GM12874 (cell line): ENCODE data around the gene THRA.

ENCODE experiments used
- TF ChIP-seq, protein P1 (sequence below): IDR thresholded peaks from 2 replicates; pipeline ENCODE4 v1.5.1; 2011; ENCODE audit warnings: low read depth, mild to moderate bottlenecking, control low read depth, low read length, moderate library complexity; ENCODE audit not compliant: insufficient read depth

The THRA gene

DNA sequence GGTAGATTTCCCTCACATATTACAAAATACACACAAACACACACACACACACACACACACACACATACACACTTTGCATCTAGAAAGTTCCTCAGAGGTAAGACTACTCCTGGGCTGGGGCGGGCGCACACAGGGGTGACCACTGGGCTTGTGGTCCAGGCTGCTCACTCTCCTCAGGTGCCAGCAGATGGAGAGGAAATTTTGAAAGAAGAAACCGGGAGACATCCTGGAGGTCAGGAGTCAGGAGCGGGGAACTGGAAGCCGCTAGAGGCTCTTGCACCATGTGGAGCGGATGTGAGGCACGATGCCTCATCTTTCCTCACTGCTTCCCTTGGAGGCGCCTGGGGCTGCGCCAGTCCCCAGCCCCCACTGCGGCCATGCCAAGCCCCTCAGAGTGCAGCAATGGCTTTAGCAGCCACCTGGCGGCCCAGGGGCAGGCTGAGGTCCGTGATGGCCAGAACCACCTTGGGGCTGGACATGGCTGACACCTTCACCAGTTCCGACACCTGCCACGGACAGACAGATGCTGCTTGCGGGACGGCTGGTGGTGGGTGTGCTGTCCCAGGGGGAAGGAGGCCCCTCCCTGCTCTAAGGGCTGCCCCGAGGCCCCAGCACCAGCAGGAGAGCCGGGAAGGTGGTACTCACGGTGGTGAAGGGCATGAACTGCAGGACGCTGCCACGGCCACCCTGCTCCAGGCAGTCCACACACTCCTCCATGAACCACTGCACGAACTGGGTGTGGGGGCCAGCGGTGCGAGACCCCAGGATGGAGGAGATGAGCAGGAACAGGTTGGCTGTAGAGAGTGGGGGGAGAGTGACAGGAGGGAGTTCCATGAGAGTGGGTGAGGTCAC, 43.4 kb upstream of the THRA start:
- TF ChIP-seq, protein P1, sequence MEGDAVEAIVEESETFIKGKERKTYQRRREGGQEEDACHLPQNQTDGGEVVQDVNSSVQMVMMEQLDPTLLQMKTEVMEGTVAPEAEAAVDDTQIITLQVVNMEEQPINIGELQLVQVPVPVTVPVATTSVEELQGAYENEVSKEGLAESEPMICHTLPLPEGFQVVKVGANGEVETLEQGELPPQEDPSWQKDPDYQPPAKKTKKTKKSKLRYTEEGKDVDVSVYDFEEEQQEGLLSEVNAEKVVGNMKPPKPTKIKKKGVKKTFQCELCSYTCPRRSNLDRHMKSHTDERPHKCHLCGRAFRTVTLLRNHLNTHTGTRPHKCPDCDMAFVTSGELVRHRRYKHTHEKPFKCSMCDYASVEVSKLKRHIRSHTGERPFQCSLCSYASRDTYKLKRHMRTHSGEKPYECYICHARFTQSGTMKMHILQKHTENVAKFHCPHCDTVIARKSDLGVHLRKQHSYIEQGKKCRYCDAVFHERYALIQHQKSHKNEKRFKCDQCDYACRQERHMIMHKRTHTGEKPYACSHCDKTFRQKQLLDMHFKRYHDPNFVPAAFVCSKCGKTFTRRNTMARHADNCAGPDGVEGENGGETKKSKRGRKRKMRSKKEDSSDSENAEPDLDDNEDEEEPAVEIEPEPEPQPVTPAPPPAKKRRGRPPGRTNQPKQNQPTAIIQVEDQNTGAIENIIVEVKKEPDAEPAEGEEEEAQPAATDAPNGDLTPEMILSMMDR: peak; percentile 20; the same call in 1 of the 2 replicates

DNA sequence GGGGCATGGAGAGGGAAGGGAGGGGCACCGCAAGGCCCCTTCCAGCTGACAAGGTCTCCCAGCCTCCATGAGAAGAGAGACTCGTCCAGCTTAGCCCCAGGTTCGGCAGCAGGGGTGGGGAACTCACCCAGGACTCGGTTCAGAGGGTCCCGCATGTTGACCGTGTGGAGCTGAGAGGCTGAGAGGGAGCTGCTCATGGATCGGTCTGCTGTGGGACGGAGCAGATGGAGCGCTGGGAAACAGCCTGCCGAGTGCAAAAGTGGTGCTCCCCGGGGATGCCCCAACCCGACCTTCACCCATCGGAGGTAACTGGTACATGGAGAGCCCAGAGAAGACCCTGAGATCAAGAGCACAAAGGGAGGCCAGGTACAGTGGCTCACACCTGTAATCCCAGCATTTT, 42.6 kb upstream of the THRA start:
- TF ChIP-seq, protein P1: no peak

DNA sequence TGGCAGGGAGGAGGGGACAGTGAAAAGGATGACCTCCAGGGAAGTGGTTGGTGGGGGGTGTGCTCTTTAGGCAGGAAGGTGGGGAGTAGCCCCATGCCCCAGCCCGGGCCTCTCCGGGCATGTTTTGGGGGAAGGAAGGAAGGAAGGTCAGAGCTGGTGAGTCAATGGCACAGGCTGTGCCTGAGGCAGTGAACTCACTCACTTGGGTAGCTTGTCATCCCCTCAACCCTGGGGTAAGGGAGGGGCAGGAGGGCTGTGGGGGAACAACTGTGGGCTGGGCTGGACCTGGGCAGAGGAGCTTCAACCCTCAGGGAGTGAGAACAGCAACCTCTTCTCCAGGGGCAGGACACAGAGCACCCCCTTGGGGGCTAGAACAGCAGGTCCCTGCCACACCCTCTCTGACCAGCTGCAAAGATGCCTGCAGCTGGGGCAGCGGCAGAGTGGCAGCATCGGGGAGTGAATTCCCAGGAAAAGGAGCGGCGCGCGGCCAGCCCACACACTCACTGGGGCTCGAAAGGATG, 41.3 kb upstream of the THRA start:
- TF ChIP-seq, protein P1: no peak

DNA sequence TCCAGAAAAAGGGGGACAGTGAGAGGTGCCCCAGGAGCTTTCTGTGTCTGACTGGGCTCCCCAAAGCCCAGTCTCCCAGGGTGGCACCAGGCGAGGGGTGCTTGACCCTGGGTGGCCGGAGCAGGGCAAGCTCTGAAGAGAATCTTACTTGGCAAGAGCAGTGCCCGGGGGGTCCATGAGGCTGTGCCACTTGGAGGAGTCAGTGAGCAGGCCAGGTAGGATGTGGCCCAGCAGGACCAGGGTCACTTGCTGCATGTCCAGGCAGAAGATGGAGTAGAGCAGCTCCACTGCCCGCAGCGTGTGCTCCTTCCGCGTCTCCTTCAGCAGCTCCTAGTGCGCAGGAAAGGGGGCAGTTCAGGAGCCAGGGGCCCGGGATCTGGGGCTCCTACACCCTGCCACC, 40.3 kb upstream of the THRA start:
- TF ChIP-seq, protein P1: no peak

DNA sequence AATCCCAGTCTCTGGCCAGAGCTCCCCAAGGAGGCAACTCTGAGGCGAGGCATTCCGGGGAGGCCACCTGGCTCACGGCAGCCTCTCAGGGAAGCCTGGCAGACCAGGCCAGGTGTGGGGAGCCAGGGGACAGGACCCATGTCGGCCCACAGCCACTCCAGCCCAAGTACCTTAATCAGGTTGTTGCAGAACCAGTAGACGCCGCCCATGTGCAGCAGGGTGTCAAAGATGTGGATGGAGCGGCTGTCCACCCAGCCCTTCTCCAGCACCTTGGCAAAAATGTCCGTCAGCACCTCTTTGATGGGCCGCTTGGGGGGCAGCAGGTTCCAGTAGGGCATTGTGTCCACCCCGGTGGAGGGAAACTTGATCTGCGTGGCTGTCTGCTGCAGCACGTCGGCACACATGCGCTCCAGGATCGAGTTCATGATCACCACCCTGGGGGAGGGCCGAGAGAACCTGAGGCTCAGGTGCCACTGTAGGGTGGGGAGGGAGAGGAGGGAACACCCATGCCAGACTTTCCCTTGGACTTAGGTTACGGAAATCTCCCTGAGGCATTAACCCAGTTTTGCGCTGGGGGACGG, 39.7 kb upstream of the THRA start:
- TF ChIP-seq, protein P1: no peak

DNA sequence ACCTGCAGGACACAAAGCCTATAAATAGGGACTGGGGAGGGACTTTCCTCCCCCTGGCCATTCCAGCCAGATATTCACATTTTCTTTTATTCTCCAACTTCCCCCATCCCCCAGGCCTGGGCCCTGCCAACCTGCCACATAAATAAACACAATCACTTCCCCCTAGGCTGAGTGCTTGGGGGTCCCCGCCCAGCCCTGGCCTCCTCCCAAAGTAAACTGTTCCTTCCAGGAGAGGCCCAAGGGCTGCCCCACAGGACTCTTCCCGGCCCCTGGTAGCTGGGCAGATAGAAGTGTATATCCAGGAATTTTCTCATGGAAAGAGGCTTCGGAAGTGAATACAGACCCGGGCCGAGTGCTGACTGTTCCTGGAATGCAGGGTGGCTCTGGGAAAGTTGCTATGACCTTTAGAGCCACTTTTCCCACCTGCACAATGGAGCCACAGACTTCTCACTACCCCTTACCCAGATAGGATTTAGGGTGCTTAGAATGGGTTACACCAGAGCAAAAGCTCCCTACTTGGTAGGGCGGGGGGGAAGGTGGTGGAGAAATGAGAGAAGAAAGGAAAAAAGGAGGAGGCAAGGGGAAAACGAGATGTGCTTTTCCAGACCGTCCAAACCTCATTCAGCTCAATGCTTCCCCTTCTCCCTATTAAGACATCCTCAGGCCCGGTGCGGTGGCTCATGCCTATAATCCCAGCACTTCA, 39.0 kb upstream of the THRA start:
- TF ChIP-seq, protein P1: no peak

DNA sequence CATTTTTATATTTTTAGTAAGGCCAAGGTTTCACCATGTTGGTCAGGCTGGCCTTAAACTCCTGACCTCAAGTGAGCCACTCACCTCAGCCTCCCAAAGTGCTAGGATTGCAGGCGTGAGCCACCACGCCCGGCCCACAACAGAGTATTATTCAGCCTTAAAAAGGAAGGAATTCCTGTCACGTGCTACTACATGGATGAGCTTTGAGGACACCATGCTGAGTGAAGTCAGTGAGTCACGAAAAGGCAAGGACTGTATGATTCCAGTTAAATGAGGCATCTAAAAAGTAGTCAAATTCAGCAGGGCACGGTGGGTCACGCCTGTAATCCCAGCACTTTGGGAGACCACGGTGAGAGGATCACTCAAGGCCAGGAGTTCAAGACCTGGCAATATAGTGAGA, 37.9 kb upstream of the THRA start:
- TF ChIP-seq, protein P1: no peak
